ENCODE results near the gene THPO.

Gene THPO

GRCh38 chr3:184384342-184384741, 6.3 kb upstream of the THPO start:
- DNase-seq = no peak

GRCh38 chr3:184383033-184383740, 5.2 kb upstream of the THPO start:
- DNase-seq = no peak

- no peak for DNase-seq
These were observed 4.5 kb upstream of the THPO start for GRCh38 chr3:184382326-184383032.

- DNase-seq = no peak
These were observed 3.5 kb upstream of the THPO start for GRCh38 chr3:184381261-184382224.

GRCh38 chr3:184380627-184381260, 2.7 kb upstream of the THPO start:
- no peak for DNase-seq

- no peak for DNase-seq
These were observed 2.2 kb upstream of the THPO start for GRCh38 chr3:184380185-184380626.

- no peak for DNase-seq
These were observed 1.6 kb upstream of the THPO start, which contains the start of gene CHRD for GRCh38 chr3:184379358-184380184. Gene CHRD, plus strand, starts transcription at chr3:184380054. Its CDS starts 265 bp downstream, at chr3:184380319.

GRCh38 chr3:184378651-184379357, 797 bp upstream of the THPO start:
- no peak for DNase-seq

- DNase-seq = no peak
These were observed 633 bp downstream of the THPO start for GRCh38 chr3:184377374-184377773.

GRCh38 chr3:184375747-184376461, 2.1 kb downstream of the THPO start:
- DNase-seq = no peak

- DNase-seq = no peak
These were observed 4.6 kb downstream of the THPO start for GRCh38 chr3:184373422-184373821.

- no peak for DNase-seq
These were observed 5.1 kb downstream of the THPO start for GRCh38 chr3:184372911-184373310.

GRCh38 chr3:184372296-184372821, 5.6 kb downstream of the THPO start:
- DNase-seq = no peak

GRCh38 chr3:184371570-184372018, 6.4 kb downstream of the THPO start:
- DNase-seq = peak; percentile 52

- no peak for DNase-seq
These were observed 9.3 kb downstream of the THPO start for GRCh38 chr3:184368586-184369183.

GRCh38 chr3:184368116-184368515, 9.9 kb downstream of the THPO start:
- no peak for DNase-seq

GRCh38 chr3:184366619-184367289, 11.3 kb downstream of the THPO start:
- DNase-seq = no peak

GRCh38 chr3:184362668-184363546, 15.1 kb downstream of the THPO start:
- peak; percentile 93 for DNase-seq

All from activated gamma-delta T cell treated with Interleukin-2 at 50 U/mL for 16 hours (primary cell).